SK-N-MC (cell line): Measurements from ENCODE around the gene ARHGEF10L.

Experiments used
- EZH2 ChIP-seq: fragments of 200-600 bp; sonication (generic); IDR thresholded peaks from one replicate; pipeline ENCODE4 v1.6.1; 2017; ENCODE audit warnings: antibody characterized with exemption
- POLR2AphosphoS5 ChIP-seq: IDR thresholded peaks from 2 replicates; pipeline ENCODE4 v1.6.1; 2012; ENCODE audit warnings: mild to moderate bottlenecking, low read depth, low read length, borderline replicate concordance

DNA sequence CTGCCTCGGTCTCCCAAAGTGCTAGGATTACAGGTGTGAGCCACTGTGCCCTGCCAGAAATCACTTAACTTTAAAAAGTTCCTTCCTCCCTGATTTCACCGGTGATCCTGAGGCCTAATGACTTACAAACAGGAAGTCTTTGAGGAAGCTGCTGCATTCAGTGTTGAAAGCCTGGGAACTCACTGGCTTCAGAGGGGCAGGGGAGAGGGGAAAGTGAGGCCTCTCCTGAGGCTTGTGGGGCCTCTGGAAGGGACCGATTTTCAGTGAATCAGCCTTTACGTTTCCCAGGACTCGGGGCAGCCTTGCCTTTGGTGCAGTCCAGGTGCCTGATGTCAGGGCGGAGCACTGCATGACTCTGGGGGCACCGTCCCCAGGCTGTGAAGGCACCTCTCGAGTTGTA lies 30.1 kb upstream of the ARHGEF10L start:
- no peak for TF ChIP-seq POLR2AphosphoS5
- TF ChIP-seq EZH2, result no peak
